Keratinocyte (primary cell): Measurements from ENCODE around the gene STPG4. TPM values are rescaled to one million over a fixed set of nuclear protein-coding genes. Genes with fewer than 3 reads are reported as not detected.

Experiments used
- DNase-seq: peaks from one replicate; pipeline ENCODE4 v3.0.0-alpha.2; 2011; ENCODE audit warnings: low read depth, missing footprints, low spot score
- FAIRE-seq: peaks from 2 replicates; lab custom pipeline; 2011; peaks lifted over from hg19 to GRCh38; lab: Jason Lieb, UNC
- H2AFZ ChIP-seq: 2 replicates; pipeline ENCODE4 v1.6.0; 2012; ENCODE audit warnings: low read length, control low read depth, inconsistent platforms; ENCODE audit not compliant: control insufficient read depth
- H3K27ac ChIP-seq: 2 replicates; pipeline ENCODE4 v1.5.1; 2011; ENCODE audit warnings: low read length; ENCODE audit not compliant: control insufficient read depth, insufficient read depth
- H3K27me3 ChIP-seq: 3 replicates; pipeline ENCODE4 v1.6.0; 2011; ENCODE audit warnings: low read length; ENCODE audit not compliant: control insufficient read depth, insufficient read depth; ENCODE audit errors: extremely low read depth
- H3K36me3 ChIP-seq, 2 experiments: 2 replicates in 1 of 2; 3 replicates in 1 of 2; pipeline ENCODE4 v1.5.1; 2011; ENCODE audit warnings: low read length in 2 of 2, mild to moderate bottlenecking in 1 of 2; ENCODE audit not compliant: control insufficient read depth in 2 of 2, insufficient read depth in 2 of 2; ENCODE audit errors: extremely low read depth in 1 of 2
- H3K4me1 ChIP-seq: 3 replicates; pipeline ENCODE4 v1.5.1; 2011; ENCODE audit warnings: low read length; ENCODE audit not compliant: control insufficient read depth, insufficient read depth; ENCODE audit errors: extremely low read depth
- H3K4me2 ChIP-seq: 3 replicates; pipeline ENCODE4 v1.6.0; 2011; ENCODE audit warnings: low read depth, low read length; ENCODE audit not compliant: control insufficient read depth, insufficient read depth; ENCODE audit errors: extremely low read depth
- H3K4me3 ChIP-seq, 3 experiments: fragments of 200-600 bp in 1 of 3; sonication (generic) in 1 of 3; 2 replicates in 2 of 3; 3 replicates in 1 of 3; pipeline ENCODE4 v1.5.1; 2011 to 2016; ENCODE audit warnings: low read length in 3 of 3, mild to moderate bottlenecking in 3 of 3, control low read depth in 2 of 3, inconsistent platforms in 1 of 3, low read depth in 1 of 3, mixed read lengths in 1 of 3, mixed run types in 1 of 3, moderate library complexity in 1 of 3; ENCODE audit not compliant: control insufficient read depth in 2 of 3, insufficient read depth in 2 of 3; ENCODE audit errors: extremely low read depth in 1 of 3
- H3K79me2 ChIP-seq: 2 replicates; pipeline ENCODE4 v1.6.0; 2012; ENCODE audit warnings: low read length; ENCODE audit not compliant: control insufficient read depth, insufficient read depth
- H3K9ac ChIP-seq: 3 replicates; pipeline ENCODE4 v1.6.0; 2011; ENCODE audit warnings: low read length; ENCODE audit not compliant: control insufficient read depth, insufficient read depth; ENCODE audit errors: extremely low read depth
- H3K9me1 ChIP-seq: 3 replicates; pipeline ENCODE4 v1.6.0; 2011; ENCODE audit warnings: low read length; ENCODE audit not compliant: control insufficient read depth, insufficient read depth; ENCODE audit errors: extremely low read depth
- H3K9me3 ChIP-seq: 2 replicates; pipeline ENCODE4 v1.5.1; 2012; ENCODE audit warnings: low read depth, low read length; ENCODE audit not compliant: control insufficient read depth
- H4K20me1 ChIP-seq: 3 replicates; pipeline ENCODE4 v1.6.0; 2011; ENCODE audit warnings: low read length; ENCODE audit not compliant: control insufficient read depth, insufficient read depth; ENCODE audit errors: extremely low read depth
- EZH2 ChIP-seq: IDR thresholded peaks from one replicate; pipeline ENCODE4 v1.6.1; 2012; ENCODE audit warnings: inconsistent platforms, mild to moderate bottlenecking, low read length, moderate library complexity
- dilution Hi-C: fragments of 300-500 bp; cut with MboI; formaldehyde crosslinking; loops from one replicate; pipeline ENCODE4 v1.7.0; 2020; ENCODE audit warnings: low sequenced_read_pairs; ENCODE audit not compliant: extremely low pct_ligation_motif_present
- polyA plus RNA-seq, 5 experiments: library from polyadenylated mRNA; depleted of rRNA in 3 of 5; stranded (reverse) in 3 of 5; stranded (forward) in 1 of 5; unstranded in 1 of 5; fragments of >200 nt; gene quantifications; 1 replicate in 1 of 5; 2 replicates in 3 of 5; 3 replicates in 1 of 5; pipeline versions ENCODE4 v1.2.1 to v1.2.3, GENCODE V29; 2011 to 2012; ENCODE audit warnings: missing spikeins in 2 of 5, low read depth in 1 of 5, low replicate concordance in 1 of 5
- TF ChIP-seq, protein P1 (sequence below), 3 experiments: IDR thresholded peaks in 1 of 3; conservative IDR thresholded peaks in 1 of 3; optimal IDR thresholded peaks in 1 of 3; 2 replicates in 2 of 3; 3 replicates in 1 of 3; pipeline versions ENCODE3 to v1.5.1; 2011; ENCODE audit warnings: low read length in 3 of 3, mild to moderate bottlenecking in 3 of 3, moderate library complexity in 2 of 3, control low read depth in 1 of 3, inconsistent platforms in 1 of 3; ENCODE audit not compliant: insufficient read depth in 2 of 3; ENCODE audit errors: extremely low read depth in 1 of 3

Gene STPG4
- polyA plus RNA-seq, 1 donor (not counting 4 experiments of a cell fraction or from before 2014, with no cell fraction given), result 0.26 TPM

DNA sequence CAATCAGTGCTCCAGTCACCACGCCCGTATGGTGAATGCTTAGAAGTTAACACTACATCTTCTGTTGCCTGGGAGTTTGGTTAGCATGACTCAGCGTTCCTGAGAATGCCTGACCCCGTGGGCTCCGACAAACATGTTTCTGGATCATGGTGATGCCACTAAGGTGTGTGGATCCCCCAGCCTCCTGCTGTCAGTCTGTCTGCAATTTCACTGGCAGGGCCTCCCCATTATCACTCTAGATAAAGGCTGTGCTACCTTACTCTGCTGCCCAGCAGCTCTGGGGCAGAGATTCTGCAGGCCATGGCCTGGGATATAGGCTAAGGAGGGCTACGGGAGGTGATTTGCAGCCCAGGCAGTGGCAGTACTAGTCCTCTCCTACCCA lies 66.0 kb downstream of the STPG4 start:
- TF ChIP-seq, protein P1, sequence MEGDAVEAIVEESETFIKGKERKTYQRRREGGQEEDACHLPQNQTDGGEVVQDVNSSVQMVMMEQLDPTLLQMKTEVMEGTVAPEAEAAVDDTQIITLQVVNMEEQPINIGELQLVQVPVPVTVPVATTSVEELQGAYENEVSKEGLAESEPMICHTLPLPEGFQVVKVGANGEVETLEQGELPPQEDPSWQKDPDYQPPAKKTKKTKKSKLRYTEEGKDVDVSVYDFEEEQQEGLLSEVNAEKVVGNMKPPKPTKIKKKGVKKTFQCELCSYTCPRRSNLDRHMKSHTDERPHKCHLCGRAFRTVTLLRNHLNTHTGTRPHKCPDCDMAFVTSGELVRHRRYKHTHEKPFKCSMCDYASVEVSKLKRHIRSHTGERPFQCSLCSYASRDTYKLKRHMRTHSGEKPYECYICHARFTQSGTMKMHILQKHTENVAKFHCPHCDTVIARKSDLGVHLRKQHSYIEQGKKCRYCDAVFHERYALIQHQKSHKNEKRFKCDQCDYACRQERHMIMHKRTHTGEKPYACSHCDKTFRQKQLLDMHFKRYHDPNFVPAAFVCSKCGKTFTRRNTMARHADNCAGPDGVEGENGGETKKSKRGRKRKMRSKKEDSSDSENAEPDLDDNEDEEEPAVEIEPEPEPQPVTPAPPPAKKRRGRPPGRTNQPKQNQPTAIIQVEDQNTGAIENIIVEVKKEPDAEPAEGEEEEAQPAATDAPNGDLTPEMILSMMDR (optimal IDR thresholded peaks at IDR 0.05 in 1 of 3, IDR thresholded peaks at IDR 0.05 in 1 of 3, conservative IDR thresholded peaks at IDR 0.05 in 1 of 3; ENCODE audit: extremely low read depth in 1 of 3, insufficient read depth in 2 of 3, low read length in 3 of 3), result no peak
- no peak for TF ChIP-seq EZH2
- H3K9me3 ChIP-seq, result no peaks in the 10 kb centered on the region
- FAIRE-seq, result no peak
- no peak overlapping the region for H3K9ac ChIP-seq
- H2AFZ ChIP-seq, result peak overlapping the region; percentile 61
- DNase-seq, result no peak
- no peak overlapping the region for H3K4me3 ChIP-seq
- no peaks in the 10 kb centered on the region for H3K79me2 ChIP-seq
- H3K36me3 ChIP-seq, result no peaks in the 10 kb centered on the region
- H3K27me3 ChIP-seq, result no peaks in the 10 kb centered on the region
- dilution Hi-C loops, result no loop called here
- H3K27ac ChIP-seq, result peak overlapping the region; percentile 12
- H3K4me1 ChIP-seq, result peaks cover 10% of the 10 kb centered on the region
- peaks cover 3% of the 10 kb centered on the region for H3K9me1 ChIP-seq
- H3K4me2 ChIP-seq, result no peak overlapping the region
- no peaks in the 10 kb centered on the region for H4K20me1 ChIP-seq

DNA sequence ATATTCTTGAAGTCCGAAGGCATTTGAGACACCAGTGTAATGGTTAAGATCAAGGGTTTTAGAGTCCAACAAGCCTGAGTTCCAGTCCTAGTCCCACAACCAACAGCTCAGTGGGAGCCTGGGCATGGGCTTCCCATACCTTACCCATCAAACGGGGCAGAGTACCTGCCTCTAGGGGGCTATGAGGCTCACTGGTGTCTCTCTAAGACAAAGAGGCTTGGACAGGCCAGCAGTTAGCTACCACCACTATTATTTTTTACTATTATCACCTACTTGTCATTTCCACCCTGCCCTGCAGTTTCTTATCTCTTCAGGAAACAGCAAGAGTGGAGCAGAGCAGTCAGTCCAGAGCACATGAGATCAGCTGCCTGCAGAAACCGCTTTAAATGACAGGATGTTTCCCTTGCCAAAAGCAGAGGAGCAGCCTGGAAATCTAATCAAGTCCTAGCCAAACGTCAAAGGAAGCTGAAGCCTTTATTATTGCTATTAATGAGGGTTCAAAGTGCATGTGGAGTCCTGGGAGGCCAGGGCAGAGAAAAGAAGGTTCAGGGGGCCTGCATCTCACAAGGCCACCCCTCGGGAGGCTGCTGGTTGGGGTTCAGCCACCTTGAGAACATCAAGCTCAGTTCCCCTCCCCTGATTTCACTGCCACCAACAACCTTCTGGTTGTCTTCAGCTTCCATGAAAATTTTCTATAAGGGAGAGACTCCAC lies 66.6 kb downstream of the STPG4 start:
- no peak for FAIRE-seq
- no peak for DNase-seq
- Histone ChIP-seq H3K27me3 (no peaks in the 10 kb centered on the region), H3K4me1 (peaks cover 10% of the 10 kb centered on the region), H3K9me1 (peaks cover 3% of the 10 kb centered on the region), H3K27ac (peak overlapping the region; percentile 26), H3K4me3 (no peak overlapping the region), H4K20me1 (no peaks in the 10 kb centered on the region), H2AFZ (peak overlapping the region; percentile 61), H3K9me3 (no peaks in the 10 kb centered on the region), H3K4me2 (peak overlapping the region; percentile 26), H3K36me3 (no peaks in the 10 kb centered on the region), H3K79me2 (no peaks in the 10 kb centered on the region), H3K9ac (no peak overlapping the region)
- TF ChIP-seq EZH2, result no peak
- TF ChIP-seq, protein P1 (optimal IDR thresholded peaks at IDR 0.05 in 1 of 3, IDR thresholded peaks at IDR 0.05 in 1 of 3, conservative IDR thresholded peaks at IDR 0.05 in 1 of 3; ENCODE audit: extremely low read depth in 1 of 3, insufficient read depth in 2 of 3, low read length in 3 of 3), result peak in 2 of 3 experiments; percentile 9 to 14
- dilution Hi-C loops, result no loop called here
